NCI-H2171 treated with DMSO at 0.1 percent for 48 hours (cell line): Measurements from ENCODE around the gene PDE4B.
A peak's percentile ranks its signal among the peaks of the same experiment; 100 is the strongest.
"Not testable (repeated sequence)": the region's sequence is repeated elsewhere in the genome, so short reads cannot be mapped to it uniquely, and the experiment has no call there.

Experiments
- DNase-seq: peaks from one replicate; lab custom pipeline; 2025; lab: John Stamatoyannopoulos, UW

PDE4B gene

GRCh38 chr1:66135161-66135560 is 342.5 kb downstream of the PDE4B start:
- DNase-seq, result no peak

GRCh38 chr1:66136423-66136822 is 343.7 kb downstream of the PDE4B start:
- DNase-seq, result not testable (repeated sequence)

DNA sequence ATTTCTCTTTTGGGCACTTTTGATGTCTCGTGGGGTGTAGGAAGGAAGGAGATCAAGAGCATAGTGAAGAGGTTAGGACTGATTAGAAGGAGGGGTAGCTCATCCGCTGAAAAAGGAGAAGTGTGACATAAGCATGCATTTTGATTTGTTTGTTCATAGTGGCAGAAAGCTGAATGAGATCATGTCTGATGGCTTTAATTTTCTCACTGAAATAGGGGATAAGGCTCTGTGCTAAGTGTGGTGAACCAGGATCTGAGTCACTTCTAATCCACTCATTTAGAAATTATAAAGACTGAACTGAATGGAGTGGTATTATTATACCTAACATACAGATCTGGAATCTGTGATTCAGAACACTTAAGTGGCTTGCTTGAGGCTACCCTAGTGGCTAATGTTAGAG is 344.5 kb downstream of the PDE4B start:
- DNase-seq, result no peak

- DNase-seq, result no peak
Observed at GRCh38 chr1:66138613-66139012, 345.9 kb downstream of the PDE4B start.

DNA sequence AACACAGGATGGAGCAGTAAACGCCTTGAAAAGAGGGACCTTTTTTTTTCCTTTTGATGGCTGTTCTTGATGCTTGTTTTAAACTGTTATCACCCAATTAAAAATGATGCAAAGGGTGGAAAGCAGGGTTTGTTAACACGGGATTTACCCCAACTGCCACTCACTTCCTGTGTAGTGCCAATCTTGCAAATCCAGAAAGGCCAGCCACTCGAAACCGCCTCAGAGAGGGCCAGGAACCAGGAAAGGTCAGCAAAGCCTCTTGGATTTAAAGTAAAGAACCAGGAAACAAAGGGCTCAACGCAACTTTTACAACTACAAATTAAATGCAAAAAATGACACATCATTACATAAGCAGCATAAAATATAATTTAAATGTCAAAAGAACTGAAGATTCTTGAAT is 347.4 kb downstream of the PDE4B start:
- no peak for DNase-seq

- no peak for DNase-seq
Observed at GRCh38 chr1:66143651-66144050, 351.0 kb downstream of the PDE4B start.

- no peak for DNase-seq
Observed at GRCh38 chr1:66147226-66147835, 354.6 kb downstream of the PDE4B start.

DNA sequence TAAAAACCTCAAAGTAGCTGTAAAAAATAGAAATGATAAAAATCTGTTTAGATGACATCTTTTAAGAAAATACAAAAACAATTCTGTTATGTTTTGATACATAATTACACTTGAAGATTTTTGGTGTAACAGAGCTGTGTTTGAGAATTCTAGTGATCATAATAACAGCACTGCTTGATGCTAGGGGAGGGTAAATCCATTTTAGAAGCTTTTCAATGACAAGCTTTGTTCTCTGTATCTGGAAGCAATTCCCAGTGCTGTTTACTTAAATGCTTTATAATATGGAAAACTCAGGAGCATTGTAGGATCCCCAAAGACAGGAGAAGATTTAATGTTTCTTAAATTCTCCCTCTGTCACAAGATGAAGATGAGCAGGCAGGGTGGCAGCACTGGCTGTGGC is 359.3 kb downstream of the PDE4B start:
- no peak for DNase-seq

- no peak for DNase-seq
Observed at GRCh38 chr1:66154394-66154793, 361.7 kb downstream of the PDE4B start.

DNA sequence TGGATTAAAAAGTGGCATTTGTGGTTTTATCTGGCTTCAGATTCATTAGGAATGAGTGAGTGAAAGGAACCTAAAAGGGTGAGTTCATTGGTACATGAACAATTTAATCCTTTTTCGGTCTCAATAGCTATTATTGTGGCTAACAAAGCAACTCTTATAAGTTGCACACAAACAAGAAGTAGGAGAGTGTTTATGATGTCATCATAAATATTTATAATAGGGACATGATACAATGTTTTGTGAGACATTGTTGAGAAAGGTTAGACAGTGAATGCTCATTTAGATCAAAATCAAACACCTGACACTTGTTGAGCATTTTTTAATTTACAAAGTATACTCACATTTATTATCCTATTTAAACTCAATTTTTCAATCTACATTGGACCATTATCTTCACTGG is 363.4 kb downstream of the PDE4B start:
- DNase-seq, result no peak

GRCh38 chr1:66159800-66160199 is 367.1 kb downstream of the PDE4B start:
- no peak for DNase-seq

- DNase-seq, result no peak
Observed at GRCh38 chr1:66160719-66161118, 368.0 kb downstream of the PDE4B start.

GRCh38 chr1:66166753-66167152 is 374.1 kb downstream of the PDE4B start:
- DNase-seq, result no peak

GRCh38 chr1:66167267-66167666 is 374.6 kb downstream of the PDE4B start:
- DNase-seq, result no peak

- DNase-seq, result no peak
Observed at GRCh38 chr1:66168467-66168887, 375.8 kb downstream of the PDE4B start.

- peak; percentile 38 for DNase-seq
Observed at GRCh38 chr1:66168948-66169671, 376.4 kb downstream of the PDE4B start.

DNA sequence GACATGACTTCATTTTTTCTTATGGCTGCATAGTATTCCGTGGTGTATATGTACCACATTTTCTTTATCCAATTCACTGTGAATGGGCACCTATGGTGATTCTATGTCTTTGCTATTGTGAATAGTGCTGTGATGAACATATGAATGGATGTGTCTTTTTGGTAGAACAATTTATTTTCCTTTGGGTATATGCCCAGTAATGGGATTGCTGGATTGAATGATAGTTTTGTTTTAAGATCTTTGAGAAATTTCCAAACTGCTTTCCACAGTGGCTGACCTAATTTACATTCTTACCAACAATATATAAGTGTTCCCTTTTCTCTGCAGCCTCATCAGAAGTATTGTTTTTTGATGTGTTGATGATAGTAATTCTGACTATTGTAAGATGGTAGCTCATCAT is 379.6 kb downstream of the PDE4B start:
- DNase-seq, result no peak

GRCh38 chr1:66175098-66175497 is 382.4 kb downstream of the PDE4B start:
- DNase-seq, result no peak

DNA sequence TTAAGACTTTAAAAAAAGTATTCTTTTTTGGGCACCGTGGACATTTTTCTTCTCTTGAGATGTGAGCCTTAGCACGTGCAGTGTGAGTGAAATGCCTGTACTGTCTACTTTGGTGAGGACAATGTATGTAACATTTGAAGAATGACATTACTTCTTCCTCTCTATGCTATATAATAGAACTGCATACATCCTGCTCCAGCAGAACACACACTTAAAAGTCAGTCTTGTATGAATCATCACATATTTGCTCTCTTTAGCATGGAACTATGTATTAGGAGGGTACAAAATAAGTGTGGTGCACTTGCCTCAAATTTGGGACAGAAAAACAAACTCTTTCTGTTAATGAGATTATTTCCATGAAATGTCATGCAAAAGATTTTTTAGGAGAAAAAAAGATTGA is 382.9 kb downstream of the PDE4B start:
- no peak for DNase-seq

GRCh38 chr1:66176012-66176715 is 383.5 kb downstream of the PDE4B start:
- no peak for DNase-seq

DNA sequence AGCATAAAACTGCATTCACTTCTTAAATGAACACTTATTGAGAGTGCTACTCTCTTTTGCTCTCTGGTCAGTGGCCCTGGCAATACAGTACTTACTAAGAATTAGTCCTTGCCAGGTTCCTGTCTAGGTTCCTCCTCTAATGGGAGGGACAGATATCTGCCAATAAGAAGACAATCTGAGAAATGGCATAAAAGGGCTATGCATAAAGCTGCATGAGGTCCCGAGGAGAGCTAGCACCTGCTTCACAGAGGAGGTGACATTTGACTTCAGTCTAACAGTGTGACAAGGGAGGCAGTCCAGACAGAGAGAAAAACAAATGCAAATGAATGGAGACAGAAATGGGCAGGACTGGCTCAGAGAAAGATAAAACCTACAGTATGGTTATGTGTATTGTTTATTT is 384.1 kb downstream of the PDE4B start:
- no peak for DNase-seq

GRCh38 chr1:66177510-66177909 is 384.8 kb downstream of the PDE4B start:
- DNase-seq, result no peak

DNA sequence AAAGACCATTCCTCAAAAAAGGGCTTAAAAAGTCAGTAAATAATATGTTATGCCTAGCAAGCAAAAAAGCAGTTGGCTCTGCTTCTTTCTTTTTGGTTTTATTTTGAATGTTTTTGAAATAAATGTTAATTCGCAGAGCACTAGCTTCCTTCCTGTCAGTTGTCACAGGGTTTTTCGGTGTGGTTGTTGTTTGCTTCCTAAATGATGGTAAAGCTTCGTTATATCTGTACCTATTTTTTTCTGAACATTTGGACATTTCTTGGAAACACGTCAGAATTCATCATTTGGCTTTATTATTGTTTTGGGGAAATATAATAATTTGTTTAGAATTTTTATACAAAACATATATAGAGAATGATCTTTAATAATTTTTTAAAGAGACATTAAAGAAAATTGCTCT is 389.3 kb downstream of the PDE4B start:
- no peak for DNase-seq
